Mesodermal cell (in vitro differentiated cells): Measurements from ENCODE around the gene TP63.

ENCODE experiments used
- H3K27ac ChIP-seq: 2 replicates; pipeline ENCODE4 v1.7.0; 2013; ENCODE audit warnings: mild to moderate bottlenecking, low read depth, low read length, moderate library complexity; ENCODE audit not compliant: severe bottlenecking
- H3K36me3 ChIP-seq: 2 replicates; pipeline ENCODE4 v1.7.1; 2013; ENCODE audit warnings: mild to moderate bottlenecking, low read length, moderate library complexity; ENCODE audit not compliant: control insufficient read depth, insufficient read depth
- H3K4me1 ChIP-seq: one replicate; pipeline ENCODE4 v1.7.1; 2013; ENCODE audit warnings: mild to moderate bottlenecking, low read length; ENCODE audit not compliant: insufficient read depth, control insufficient read depth, poor library complexity, severe bottlenecking
- H3K4me3 ChIP-seq: 2 replicates; pipeline ENCODE4 v1.7.0; 2013; ENCODE audit warnings: low read length, control low read depth, mild to moderate bottlenecking; ENCODE audit not compliant: insufficient read depth, poor library complexity, severe bottlenecking; ENCODE audit errors: extremely low read depth
- H3K9me3 ChIP-seq: 2 replicates; pipeline ENCODE4 v1.7.1; 2013; ENCODE audit warnings: mild to moderate bottlenecking, low read length, moderate library complexity; ENCODE audit not compliant: control insufficient read depth
- WGBS, 2 experiments: methylation state at CpG; one replicate each; pipeline ENCODE4 v1.1.5; 2013; ENCODE audit warnings: missing lambda C conversion rate in 2 of 2; ENCODE audit not compliant: insufficient coverage in 2 of 2; 5-methylcytosine and 5-hydroxymethylcytosine counted together

TP63 gene

DNA sequence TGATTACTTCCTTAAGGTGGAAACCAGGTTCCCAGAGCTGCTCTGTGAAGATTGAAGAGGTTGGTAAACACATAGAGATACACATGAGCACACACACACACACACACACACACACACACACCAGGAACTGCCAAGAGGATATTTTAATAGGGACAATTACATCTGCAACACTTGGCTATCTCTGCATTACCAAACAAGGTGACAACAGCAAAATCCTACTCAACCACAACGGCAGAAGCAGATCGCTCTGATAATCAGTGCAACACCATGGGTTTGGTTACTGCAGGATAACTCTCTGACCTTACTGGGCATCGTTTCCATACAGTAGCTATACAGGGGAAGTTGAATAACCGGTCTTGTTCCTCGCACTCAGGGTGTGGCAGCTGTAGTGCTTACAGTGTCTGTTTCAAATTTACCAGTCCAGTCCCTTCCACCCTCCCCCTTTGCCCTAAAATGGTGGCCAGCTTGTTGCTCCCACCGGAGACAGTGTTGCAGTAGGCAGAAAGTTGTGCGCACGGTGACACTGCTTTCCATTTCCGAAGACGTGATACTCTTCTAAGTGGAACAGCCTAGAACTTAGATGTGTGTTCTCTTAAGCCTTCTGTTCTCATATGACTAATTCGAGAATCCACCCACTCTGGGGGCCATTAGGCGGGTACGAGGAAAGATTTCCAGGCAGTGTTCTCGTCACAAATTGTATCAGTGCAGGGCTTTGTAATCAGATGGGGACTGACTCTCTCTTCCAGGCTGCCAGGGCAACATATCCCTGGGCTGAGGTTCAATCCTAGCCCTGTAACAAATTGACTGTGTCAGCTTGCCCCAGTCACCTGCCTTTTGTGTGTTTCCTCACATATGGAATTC lies 313.3 kb downstream of the TP63 start:
- no peak overlapping the region for H3K4me3 ChIP-seq
- no peaks in the 10 kb centered on the region for H3K9me3 ChIP-seq
- H3K27ac ChIP-seq: no peak overlapping the region
- peaks cover 10% of the 10 kb centered on the region for H3K4me1 ChIP-seq
- no peaks in the 10 kb centered on the region for H3K36me3 ChIP-seq
- WGBS, 2 experiments: 93 to 96% methylated on average over 11 to 12 of the region's 14 CpGs

DNA sequence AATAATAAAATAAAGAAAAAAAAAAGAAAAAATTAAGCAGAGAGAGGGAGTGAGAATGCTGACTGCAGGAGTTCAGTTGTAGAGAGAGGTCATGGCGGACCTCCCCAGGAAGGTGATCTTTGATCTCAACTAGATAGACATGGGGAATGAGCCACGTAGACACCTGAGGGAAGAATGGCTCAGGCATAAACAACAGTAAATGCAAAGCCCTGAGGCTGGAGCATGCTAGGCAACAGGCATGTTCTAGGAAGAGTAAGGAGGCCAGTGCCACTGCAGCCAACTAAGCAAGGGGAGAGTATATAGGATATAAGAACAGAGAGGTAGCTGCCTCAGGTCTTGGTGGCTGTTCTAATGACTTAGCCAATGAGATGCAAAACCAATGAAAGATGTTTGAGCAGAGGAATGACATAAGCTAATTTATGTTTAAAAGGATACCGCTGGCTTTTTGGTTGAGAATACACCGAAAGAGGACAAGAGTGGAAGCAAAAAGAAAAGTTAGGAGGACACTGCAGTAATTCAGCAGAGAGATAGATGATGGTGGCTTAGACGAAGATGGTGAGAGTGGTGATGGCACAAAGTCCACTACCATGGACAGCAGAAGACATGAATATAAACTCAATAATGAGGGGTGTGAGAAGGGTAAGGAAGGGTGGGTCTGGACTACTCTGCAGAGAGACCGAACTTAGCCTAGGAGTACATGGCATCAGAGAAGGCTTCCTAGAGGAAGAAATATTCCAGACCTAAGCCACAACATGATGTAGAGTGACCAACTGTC lies 314.9 kb downstream of the TP63 start:
- 92 to 98% methylated on average over 5 to 6 of the region's 6 CpGs for WGBS, 2 experiments
- H3K4me1 ChIP-seq: peaks cover 9% of the 10 kb centered on the region
- no peak overlapping the region for H3K4me3 ChIP-seq
- no peaks in the 10 kb centered on the region for H3K9me3 ChIP-seq
- H3K36me3 ChIP-seq: no peaks in the 10 kb centered on the region
- no peak overlapping the region for H3K27ac ChIP-seq
